NCI-H524 treated with DMSO at 0.1 percent for 48 hours (cell line): ENCODE measurements around the gene PPP1R13B.
A peak's percentile ranks its signal among the peaks of the same experiment; 100 is the strongest.

Experiments
- DNase-seq: peaks from one replicate; lab custom pipeline; 2025; lab: John Stamatoyannopoulos, UW

The PPP1R13B gene

DNA sequence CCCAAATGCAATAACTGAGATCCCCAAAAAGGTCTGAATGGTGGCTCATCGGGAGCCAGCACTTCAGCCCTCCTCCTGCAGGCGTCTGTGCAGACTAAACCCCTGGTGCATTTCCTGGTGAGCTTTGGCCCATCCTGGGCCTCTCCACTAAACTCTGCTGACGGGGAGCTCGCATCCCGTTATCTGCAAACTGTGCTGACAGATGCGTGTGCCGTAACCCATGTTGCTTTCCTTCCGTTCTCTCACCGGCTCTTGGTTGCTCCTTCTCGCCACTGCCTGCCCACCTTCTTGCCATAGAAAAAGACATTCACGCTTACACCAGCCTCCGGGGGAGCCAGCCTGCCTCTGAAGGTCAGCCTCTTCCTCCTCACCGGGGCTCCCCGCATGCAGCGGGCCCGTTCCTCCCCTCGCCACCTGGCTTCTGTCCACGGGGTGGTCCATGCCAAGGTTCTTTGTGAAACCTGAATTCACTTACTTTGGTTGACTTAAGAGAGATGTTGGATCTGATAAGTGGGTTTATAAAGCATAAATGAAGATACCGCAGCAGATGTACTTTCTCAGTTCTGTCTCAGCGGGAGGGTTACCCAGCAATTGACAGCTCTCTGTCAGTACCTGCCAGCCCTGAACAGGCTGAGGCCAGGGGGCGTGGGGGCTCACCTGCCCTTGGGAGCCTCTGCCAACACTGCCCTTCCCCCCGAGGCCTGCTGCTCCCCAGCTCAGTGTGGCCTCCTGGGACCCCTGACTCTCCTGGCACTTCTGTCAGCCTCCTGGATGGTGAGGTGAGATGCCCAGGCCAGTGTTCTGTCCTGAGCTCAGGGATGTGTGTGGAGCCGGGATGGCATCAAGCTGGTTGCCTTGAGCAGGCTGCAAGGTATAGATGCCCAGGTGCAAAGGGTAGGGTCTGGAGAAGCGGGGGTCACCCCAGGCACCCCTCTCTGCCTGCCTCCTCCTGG is 117.6 kb downstream of the PPP1R13B start:
- DNase-seq, result no peak

DNA sequence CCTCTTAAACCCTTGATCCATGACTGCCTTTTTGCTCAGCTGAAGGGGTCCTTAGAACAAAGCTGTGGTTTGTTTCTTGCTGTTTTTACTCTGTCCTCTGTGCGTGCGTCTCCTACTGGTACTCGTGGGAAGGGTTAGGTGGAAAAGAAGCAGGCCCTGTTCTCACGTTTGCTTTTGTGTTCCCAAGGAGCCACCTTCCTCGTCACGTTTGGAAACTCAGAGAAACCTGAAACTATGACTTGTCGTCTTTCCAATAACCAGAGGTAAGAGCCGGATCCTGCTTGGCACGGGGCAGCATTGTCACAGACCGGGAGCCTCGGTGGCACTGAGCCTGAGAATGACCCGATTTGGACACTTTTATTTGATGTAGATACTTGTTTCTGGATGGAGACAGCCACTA is 118.7 kb downstream of the PPP1R13B start:
- no peak for DNase-seq

DNA sequence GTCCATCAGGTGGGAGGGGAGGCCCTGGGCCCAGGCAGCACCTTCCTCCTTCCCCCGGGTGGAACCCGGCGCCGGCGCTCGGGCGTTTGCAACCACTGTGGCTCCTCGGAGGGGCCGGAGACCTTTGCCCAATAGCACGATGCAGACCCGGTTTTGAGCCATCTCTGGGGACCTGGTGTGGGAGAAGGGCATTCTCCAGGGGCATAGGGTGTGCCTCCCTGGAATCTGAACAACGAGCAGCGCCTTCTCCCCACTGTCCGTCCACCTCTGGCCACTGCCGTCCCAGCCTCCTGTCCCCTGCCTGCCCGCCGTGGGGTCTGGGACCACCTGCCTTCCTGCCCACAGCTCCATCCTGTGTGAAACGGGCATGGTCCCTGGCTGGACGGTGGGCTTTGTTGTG is 119.2 kb downstream of the PPP1R13B start:
- DNase-seq, result no peak

DNA sequence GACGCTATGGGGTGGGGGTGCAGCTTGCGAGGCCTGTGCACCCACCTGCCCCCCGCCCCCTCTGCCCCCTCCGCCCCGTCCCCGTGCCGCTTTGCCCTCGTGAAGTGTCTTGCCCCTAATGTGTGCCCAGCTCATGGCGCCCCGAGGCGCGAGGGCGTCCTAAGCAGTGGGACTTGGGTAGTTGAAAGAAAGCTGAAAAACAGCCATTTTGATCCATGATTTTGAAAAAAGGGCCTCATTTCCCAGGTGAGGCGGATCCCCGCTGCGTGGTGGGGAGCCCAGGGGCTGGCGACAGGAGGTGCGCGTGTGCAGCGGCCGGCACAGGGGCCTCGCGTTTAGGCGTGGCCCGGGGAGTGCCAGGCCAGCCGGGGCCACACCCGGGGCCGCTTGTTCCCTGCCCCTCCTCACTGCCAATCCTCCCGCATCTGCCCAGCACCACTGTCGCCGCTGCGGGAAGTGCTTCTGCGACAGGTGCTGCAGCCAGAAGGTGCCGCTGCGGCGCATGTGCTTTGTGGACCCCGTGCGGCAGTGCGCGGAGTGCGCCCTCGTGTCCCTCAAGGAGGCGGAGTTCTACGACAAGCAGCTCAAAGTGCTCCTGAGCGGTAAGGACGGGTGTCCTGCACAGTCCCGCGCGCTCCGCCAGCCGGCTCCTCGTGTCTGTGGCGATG is 119.9 kb downstream of the PPP1R13B start:
- DNase-seq, result no peak

DNA sequence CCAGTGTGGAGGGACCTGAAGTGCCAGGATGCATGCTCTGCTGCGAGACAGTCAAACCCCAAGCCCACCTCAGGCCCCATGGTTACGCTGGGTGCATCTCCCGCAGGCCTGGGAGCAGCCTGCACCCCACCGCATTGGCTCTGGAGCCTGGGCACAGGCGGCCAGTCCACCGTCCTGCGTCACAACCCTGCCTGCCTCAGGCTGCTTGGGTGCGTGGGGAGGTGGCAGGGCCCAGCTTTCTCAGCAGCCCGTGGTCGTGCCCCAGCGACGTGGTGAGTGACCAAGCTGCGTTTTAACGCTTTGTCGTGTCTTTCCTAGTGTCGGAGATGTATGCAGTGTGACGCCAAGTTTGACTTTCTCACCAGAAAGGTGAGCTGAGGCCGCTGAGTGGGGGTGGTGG is 120.9 kb downstream of the PPP1R13B start:
- DNase-seq, result no peak

DNA sequence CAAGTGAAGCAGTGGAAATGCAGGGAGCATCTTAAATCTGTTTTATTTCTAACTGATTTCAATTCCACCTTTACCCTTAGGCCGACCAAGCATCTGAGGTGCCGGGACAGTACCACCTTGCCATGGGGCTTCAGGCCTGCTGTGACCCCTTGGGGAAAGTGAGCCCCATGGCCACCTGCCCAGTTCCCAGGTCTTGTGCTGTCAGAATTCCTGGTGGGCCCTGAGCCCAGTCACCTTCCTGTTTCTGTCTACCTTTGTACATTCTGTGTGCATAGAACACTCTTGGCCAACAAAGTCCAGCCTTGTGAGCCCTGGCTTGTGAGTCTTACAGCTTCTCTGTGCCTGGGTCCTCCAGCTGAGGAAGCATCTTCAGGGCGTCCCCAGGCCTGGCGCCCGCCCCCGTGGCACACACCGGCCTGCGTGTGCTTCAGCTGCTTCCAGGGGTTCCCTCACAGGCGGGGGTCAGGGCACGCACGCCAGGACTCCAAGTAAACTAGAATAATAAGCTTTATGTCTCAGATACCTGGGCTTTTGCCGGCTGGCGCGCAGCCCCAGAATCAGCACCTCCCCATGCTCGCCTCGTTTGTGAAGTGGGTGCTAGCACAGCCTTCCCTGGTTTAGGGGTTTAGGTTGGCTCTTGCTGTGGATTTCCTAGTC is 121.5 kb downstream of the PPP1R13B start:
- DNase-seq, result no peak

DNA sequence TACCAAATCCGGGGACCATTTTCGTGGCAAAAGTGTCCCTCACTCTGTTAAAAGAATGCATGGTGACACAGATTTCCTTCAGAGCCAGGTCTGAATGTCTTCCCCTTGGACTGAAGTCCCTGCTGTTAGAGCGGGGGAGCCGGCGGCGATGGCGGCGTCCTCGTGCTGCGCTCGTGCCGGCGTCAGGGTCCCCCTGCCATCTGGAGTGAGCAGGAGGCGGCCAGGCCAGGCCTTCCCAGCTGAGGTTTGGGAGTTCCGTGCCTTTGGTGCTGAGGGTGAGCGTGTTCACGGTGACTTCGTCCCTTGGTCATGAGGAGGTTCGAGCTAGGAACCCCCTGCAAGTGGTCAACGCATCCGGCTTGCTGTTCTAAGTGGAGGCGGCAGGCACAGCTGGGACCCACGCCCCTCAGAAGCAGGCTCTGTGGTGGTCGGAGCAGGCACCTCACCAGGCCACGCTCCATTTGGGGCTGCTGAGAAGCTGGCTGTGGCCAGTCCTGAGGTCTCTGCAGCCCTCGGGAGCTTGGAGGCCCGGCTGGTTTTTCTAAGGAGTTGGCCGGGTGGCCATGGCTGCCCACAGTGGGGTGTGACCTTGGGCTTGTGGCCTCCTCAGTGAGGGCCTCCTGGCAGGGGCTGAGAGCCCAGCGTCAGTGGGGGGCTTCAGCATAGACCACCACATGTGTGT is 122.2 kb downstream of the PPP1R13B start:
- DNase-seq, result no peak

DNA sequence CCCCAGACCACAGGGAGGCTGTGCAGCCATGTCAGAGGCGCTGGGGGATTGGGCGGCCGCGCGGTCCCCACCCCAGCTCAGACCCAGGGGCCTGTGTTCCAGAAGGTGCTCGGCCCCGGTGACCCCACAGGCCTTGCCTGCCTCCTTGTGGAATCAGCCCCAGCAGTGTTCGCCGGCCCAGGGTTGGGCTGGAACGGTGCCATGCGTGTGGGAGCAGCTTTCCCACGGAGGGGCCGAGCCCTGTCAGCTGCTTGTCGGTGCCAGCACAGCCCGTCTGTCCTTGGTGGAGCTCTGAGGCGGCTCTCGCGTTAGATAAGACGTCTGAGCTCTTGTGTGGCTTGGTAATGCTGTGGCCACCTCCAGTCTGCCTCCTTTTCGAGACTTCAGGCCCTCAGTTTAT is 123.3 kb downstream of the PPP1R13B start:
- no peak for DNase-seq

DNA sequence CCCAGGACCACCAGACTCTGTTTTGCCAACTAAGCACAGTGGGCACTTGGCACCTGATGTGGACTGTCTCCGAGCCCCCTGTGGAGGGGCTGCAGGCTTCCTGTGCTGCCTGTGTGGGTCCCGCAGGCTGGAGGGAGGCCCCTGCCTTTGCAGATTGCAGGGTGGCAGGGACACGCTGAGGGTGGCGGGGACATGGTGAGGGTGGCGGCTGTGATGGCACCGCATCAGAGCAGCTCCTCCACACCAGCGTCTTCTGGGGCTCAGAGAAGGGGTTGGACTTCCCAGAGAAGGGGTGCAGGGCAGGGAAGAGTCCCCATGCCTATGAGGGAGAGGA is 123.7 kb downstream of the PPP1R13B start:
- DNase-seq, result no peak

DNA sequence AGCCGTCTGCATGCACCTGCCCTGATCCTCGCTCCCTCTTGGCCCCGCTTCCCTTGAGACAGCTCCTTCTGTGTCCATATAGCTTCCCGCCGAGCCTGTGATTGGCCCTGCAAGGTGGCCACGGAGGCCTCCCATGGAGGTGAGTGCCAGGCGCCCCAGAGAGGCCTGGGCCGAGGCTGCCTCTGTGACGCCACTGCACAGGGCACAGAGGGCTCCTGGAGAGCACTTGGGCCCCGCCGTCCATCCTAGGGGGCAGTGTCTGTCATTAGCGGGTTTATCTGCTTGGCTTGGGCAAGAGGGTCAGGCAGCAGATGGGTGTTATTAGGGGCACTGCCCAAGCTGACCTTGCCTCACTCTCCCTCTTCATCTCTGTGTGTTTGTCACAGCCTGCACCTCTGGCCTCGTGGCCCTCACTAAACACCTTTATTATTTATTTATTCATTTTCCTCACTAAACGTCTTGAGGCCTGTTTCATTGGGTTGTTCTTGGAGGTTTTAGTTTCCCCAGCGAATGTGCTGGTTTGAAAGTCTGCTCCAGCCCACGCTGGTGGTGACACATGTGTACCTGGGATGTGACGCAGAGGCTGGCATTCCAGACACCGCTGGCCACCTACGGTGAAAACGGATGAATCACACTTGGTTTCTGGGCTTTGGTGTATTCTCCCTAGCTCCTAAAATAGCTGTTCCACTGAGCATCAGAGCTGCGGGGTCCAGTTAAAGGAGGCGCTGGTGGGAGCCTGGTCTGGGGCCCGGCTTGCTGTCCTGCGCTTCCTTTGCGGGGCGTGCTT is 125.8 kb downstream of the PPP1R13B start:
- no peak for DNase-seq

DNA sequence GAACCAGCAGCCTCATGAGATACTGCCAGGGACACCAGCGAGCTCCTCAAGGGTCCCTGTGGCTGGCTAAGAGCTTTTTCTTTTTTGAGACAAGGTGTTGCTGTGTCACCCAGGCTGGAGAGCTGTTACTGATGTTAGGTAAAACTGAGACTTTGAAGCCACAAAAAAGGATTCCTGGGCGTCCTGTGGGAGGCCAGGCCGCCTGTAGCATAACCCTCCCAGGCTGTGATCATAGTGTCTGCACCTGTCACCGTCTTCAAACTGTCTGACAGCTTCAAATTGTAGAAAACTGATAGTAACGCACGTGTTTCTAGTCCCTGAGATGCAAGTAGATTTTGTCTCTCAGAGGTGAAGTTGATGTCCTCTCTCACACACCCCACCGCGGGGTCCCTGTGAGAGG is 127.6 kb downstream of the PPP1R13B start:
- no peak for DNase-seq

DNA sequence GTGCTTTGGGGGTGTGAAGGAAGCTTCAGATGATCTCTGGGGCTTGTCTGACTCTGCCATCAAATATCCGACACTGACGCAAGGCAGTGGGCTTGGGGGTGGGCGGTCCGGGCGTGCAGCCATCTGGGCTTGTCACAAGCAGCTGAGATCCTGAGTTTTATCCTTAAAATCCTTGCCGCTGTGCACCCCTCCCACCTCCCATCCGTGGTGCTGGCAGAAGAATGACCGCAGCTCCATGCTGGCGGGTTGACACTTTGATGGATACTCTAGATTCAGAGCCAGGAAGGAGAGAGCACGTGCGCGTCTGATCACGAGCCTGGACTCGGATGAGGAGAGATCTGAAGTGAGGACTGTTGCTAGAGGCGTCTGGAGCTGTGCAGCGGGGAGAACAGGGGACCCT is 128.8 kb downstream of the PPP1R13B start:
- DNase-seq, result no peak

DNA sequence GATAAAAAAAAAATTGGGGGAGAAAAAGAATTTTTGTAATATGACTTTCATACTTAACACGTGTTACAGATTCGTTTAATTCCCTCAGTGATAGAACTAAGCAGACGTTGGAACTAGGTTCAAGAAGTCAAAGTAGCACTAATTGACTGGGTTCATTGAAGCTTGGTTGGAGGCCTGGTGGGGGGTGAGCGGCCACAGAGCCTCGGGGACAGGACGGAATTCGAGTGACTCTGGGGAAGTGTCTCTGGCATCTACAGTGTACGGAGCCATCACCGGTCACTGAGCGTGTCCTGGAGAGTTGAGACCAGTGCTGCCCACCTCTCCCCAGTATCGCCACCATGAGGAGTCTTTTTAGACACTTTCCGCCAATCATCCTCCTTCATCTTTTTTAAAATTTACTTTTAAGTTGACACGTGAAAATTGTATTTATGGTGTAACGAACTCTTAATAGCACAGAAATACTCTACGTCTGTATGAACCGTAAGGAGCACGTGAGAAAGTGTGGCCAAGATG is 130.4 kb downstream of the PPP1R13B start:
- DNase-seq, result no peak

DNA sequence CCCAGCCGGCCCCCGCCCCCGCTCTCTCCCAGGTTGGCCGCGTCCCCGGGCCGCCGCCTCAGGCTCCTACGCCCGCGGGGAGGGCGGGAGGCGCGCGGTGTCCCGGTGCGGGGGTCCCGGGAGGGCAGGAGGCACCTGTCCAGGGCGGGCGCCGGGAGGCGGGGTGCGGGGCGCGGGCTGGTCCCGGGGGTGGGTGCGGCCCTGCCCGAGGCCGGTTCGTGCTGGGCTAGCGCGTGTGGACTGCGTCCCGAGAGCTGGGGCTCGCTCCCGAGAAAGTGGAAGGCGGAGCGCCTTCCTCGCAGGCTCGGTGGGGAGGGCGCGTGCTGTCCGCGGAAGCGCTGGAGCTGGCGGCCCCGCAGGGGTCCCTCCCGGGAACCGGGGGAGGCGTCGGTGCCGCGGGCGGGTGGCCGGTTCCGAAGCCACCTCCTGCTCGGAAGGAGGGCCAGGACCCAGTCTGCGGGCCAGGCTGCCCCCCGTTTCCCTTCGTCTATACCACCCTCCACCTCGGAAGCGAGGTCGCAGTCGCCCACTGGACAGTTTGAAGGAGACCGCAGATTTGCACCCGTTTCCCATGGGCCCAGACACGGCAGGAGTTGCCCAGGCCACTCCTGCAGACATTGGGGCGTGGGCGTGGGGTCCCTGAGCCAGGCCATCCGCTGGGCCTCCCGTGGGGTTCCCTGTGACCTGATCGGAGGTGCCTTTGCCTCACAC is 131.1 kb downstream of the PPP1R13B start:
- no peak for DNase-seq

DNA sequence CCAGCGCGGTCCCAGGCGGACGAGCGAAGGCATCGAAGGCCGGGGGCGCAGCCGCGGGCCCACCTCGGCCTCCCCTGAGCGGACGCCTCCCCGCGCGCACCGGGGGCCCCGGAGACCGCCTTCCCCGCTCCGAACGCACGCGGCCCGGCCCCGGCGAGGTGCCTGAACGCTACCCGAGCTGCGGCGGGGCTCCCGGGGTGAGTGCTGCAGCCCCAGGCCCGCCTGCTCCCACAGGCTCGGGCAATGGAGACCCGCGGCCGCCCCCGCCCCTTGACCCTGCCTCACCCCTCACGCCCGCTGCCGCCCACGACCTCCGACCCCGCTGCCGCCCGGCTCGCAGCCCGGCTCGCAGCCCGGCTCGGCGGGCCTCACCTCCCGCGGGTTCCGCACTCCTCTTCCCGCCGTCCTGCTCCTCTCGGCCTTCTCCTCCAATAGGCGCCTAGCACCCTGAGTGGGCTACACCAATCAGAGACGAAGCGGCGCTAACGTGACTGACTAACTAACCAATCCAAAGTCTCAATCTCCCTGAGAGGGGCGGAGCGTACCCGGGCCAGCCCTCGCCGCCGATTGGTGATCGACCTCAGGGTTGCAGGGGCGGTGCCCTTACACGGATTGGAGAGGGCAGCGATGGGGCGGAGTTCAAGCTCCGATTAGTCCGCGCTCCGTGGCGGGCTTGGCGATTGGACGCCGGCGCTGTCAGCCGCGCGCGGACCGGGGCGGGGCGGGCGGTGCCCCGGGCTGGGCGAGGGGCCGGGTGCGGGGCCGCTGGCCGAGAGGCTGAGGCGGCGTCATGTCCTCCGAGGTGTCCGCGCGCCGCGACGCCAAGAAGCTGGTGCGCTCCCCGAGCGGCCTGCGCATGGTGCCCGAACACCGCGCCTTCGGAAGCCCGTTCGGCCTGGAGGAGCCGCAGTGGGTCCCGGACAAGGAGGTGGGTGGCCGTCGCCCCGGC is 132.0 kb downstream of the PPP1R13B start, which contains the start of the genes XRCC3 and ZFYVE21:
Gene XRCC3, minus strand, starts transcription at position 400 of the 949 bp plus-strand sequence. CDS start 4,364 bp downstream, outside the sequence.
Gene ZFYVE21, plus strand, starts transcription at position 759 of the 949 bp plus-strand sequence. Its CDS starts 32 bp downstream, at position 791.
- DNase-seq, result peak; percentile 100

DNA sequence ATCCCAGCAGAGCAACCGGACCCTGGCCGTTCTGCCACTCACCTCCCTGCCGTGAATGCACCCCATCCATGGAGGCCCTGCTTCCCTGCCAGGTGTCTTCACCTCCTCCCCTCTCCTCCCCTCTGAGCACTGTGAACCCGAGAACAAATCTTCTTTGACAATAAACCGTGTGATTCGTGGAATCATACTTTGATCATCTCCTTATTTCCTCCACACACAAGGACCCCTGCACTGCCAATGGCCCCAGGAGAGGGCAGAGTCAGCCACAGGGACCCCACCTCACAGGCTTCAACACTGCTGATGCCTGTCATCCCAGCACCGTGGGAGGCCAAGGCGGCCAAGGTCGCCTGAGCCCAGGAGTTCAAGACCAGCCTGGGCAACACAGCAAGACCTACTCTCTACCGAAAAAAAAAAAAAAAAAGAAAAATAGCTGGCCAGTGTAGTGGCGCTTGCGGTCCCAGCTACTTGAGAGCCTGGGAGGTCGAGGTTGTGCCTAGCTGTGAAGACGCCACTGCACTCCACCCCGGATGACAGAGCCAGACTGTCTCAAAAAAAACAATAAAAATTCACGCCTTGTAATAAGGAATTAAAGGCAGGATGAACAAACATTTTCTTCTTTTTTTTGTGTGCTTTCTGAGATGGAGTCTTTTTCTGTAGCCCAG is 133.2 kb downstream of the PPP1R13B start:
- no peak for DNase-seq

DNA sequence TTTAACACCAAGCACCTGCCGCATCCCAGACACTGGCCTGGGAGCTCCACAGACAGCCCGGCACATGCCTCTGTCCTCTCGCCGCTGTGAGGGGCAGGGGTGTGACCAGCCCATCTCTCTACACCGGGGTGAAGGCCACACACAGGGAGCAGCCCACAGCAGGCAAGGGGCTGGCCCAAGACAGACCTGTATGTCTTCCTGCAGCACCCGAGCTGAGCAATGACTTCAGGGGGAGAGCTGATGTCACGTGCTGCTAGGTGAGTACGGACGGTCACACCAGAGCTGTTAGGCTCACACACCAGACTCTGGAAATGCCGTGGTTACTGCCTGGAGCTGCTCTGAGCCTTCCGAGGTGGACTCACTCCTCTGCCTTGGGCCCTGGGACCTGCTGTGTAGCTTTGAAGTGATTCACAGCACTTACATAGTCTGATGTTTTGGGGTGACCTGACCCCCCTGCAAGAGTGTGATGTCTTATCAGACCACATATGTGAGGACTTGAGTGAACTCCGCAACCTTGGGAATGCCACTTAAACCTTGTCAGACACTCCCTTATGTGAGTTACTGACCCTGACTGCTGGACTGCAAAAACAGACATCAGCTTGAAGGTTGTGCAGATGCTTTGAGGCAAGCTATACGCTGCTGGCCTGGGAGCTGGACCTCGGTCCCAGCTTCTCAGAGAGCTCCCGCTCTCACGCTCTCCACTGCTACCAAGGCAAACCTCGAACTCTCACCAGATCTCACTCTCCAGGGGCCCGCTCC is 133.9 kb downstream of the PPP1R13B start:
- no peak for DNase-seq
